ENCODE measurements around the gene GUCA2A. TPM values are rescaled to one million over a fixed set of nuclear protein-coding genes. Genes with fewer than 3 reads are reported as not detected.

GUCA2A gene
- total and polyA plus RNA-seq, 2 of the 13 experiments (the other 11 are each of a cell fraction or from before 2014, with no cell fraction given): not detected

- Histone ChIP-seq H3K4me1 (ENCODE audit: insufficient read depth, low read length) (peaks cover 8% of the 10 kb centered on the region; the same call in 1 of the 2 replicates), H3K9me3 (ENCODE audit: low read length) (no peaks in the 10 kb centered on the region), H3K27me3 (ENCODE audit: control insufficient read depth in 1 of 2, insufficient read depth in 2 of 2, low read length in 2 of 2) (peaks cover 3 to 46% of the 10 kb centered on the region in 2 experiments; a peak in 3 of 5 replicates), H3K36me3 (replicated peaks in 1 of 2; ENCODE audit: control insufficient read depth in 1 of 2, insufficient read depth in 2 of 2, low read length in 2 of 2) (no peaks in the 10 kb centered on the region), H3K4me3 (replicated peaks in 1 of 3; ENCODE audit: insufficient read depth in 1 of 3, low read depth in 2 of 3, low read length in 3 of 3) (no peak overlapping the region), H2AFZ (ENCODE audit: low read length) (no peak overlapping the region), H3K4me2 (ENCODE audit: low read depth, low read length) (no peak overlapping the region), H3K9ac (ENCODE audit: insufficient read depth, low read depth, low read length) (no peak overlapping the region), H3K27ac (ENCODE audit: extremely low read length, insufficient read depth, low read length) (no peak overlapping the region), H4K20me1 (ENCODE audit: insufficient read depth, low read length) (no peaks in the 10 kb centered on the region), H3K79me2 (ENCODE audit: insufficient read depth, low read length) (no peaks in the 10 kb centered on the region)
- no peak for TF ChIP-seq ZSCAN29 (CRISPR knock-in tag; conservative IDR thresholded peaks at IDR 0.05)
- no peak for TF ChIP-seq ZNF780A (CRISPR knock-in tag; IDR thresholded peaks at IDR 0.05)
- no peak for TF ChIP-seq HOXA9 (CRISPR knock-in tag; IDR thresholded peaks at IDR 0.05; ENCODE audit: borderline replicate concordance)
- no peak for TF ChIP-seq HOXD1 (CRISPR knock-in tag; IDR thresholded peaks at IDR 0.05)
- no peak for TF ChIP-seq ZSCAN22 (CRISPR knock-in tag; IDR thresholded peaks at IDR 0.05)
- TF ChIP-seq HDAC6 (IDR thresholded peaks at IDR 0.05; ENCODE audit: low read depth, low read length): no peak
- no peak for TF ChIP-seq GATA4 (IDR thresholded peaks at IDR 0.05; ENCODE audit: borderline replicate concordance, low read depth)
- intact Hi-C loops (cut with micrococcal nuclease; ENCODE audit: unreplicated experiment) (no loop called here), in situ Hi-C loops (cut with HindIII; ENCODE audit: extremely low pct_ligation_motif_present, low pct_unique_long_range_greater_than_20kb) (loop anchor here (10.0 kb wide), 1 partner anchor 602 kb away; the partner anchor contains the start of gene CLDN19)
- DNase-seq (ENCODE audit: low spot score) (no peak), ATAC-seq (no peak), FAIRE-seq (no peak)
- ChIA-PET CTCF (ENCODE audit: low intra/inter-chr PET ratio, low total read pairs) (no interaction called here), POLR2A (no interaction called here)
- 19% methylated on average over 4 of the region's 4 CpGs for WGBS (ENCODE audit: low lambda C conversion rate)
- BruUV-seq (replicated peaks): no TSS peak
Measured at GRCh38 chr1:42142894-42143675, 21.5 kb downstream of the GUCA2A start.

DNA sequence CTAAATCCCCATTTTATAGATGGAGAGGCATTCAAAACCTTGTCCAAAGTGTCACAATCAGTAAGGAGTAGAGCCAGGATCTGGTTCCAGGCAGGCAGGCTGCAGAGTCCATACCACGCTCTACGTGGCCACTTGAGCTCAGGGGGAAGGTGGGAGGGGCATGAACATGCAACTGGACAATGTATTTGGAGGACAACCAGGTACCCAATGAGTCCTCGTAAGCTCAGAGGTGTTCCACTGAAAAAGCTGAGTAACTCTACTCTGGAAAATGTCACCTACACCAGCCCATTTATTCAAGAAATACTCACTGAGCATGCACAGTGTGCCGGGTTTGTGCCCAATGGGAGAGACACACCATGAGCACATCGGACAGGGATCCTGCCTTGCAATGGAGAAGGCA lies 22.6 kb downstream of the GUCA2A start:
- FAIRE-seq (no peak), ATAC-seq (no peak), DNase-seq (ENCODE audit: low spot score) (no peak)
- H3K27me3 ChIP-seq (ENCODE audit: control insufficient read depth in 1 of 2, insufficient read depth in 2 of 2, low read length in 2 of 2): peaks cover 3 to 56% of the 10 kb centered on the region in 2 experiments; a peak in 3 of 5 replicates
- H3K79me2 ChIP-seq (ENCODE audit: insufficient read depth, low read length): no peaks in the 10 kb centered on the region
- H2AFZ ChIP-seq (ENCODE audit: low read length): no peak overlapping the region
- CTCF ChIA-PET (ENCODE audit: low intra/inter-chr PET ratio, low total read pairs): no interaction called here
- H3K9me3 ChIP-seq (ENCODE audit: low read length): no peaks in the 10 kb centered on the region
- peaks cover 5% of the 10 kb centered on the region; the same call in 1 of the 2 replicates for H3K4me1 ChIP-seq (ENCODE audit: insufficient read depth, low read length)
- no peak overlapping the region for H3K27ac ChIP-seq (ENCODE audit: extremely low read length, insufficient read depth, low read length)
- H3K36me3 ChIP-seq (replicated peaks in 1 of 2; ENCODE audit: control insufficient read depth in 1 of 2, insufficient read depth in 2 of 2, low read length in 2 of 2): no peaks in the 10 kb centered on the region
- H3K9ac ChIP-seq (ENCODE audit: insufficient read depth, low read depth, low read length): no peak overlapping the region
- in situ Hi-C loops (cut with HindIII; ENCODE audit: extremely low pct_ligation_motif_present, low pct_unique_long_range_greater_than_20kb): loop anchor here (10.0 kb wide), 1 partner anchor 603 kb away; the partner anchor contains the start of gene CLDN19
- WGBS (ENCODE audit: low lambda C conversion rate): 25% methylated on average over 5 of the region's 5 CpGs
- intact Hi-C loops (cut with micrococcal nuclease; ENCODE audit: unreplicated experiment): no loop called here
- H3K4me2 ChIP-seq (ENCODE audit: low read depth, low read length): no peak overlapping the region
- H3K4me3 ChIP-seq (replicated peaks in 1 of 3; ENCODE audit: insufficient read depth in 1 of 3, low read depth in 2 of 3, low read length in 3 of 3): no peak overlapping the region
- POLR2A ChIA-PET: no interaction called here
- BruUV-seq (replicated peaks): no TSS peak
- TF ChIP-seq, protein P1, sequence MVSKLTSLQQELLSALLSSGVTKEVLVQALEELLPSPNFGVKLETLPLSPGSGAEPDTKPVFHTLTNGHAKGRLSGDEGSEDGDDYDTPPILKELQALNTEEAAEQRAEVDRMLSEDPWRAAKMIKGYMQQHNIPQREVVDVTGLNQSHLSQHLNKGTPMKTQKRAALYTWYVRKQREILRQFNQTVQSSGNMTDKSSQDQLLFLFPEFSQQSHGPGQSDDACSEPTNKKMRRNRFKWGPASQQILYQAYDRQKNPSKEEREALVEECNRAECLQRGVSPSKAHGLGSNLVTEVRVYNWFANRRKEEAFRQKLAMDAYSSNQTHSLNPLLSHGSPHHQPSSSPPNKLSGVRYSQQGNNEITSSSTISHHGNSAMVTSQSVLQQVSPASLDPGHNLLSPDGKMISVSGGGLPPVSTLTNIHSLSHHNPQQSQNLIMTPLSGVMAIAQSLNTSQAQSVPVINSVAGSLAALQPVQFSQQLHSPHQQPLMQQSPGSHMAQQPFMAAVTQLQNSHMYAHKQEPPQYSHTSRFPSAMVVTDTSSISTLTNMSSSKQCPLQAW (CRISPR knock-in tag; IDR thresholded peaks at IDR 0.05): no peak
- TF ChIP-seq BCL3 (CRISPR knock-in tag; IDR thresholded peaks at IDR 0.05) (no peak), CENPT (CRISPR knock-in tag; IDR thresholded peaks at IDR 0.05; ENCODE audit: low read depth) (no peak)
- H4K20me1 ChIP-seq (ENCODE audit: insufficient read depth, low read length): no peaks in the 10 kb centered on the region

Measured in HepG2 (cell line).